SK-N-SH treated with all-trans-retinoic acid at 6 μM for 48 hours (cell line): ENCODE results near the gene LYPD6B.

ENCODE experiments used
- ATAC-seq: fragments of 200-7000 bp; cut with Tn5 transposase; 3 replicates; pipeline ENCODE4 v1.9.1; 2020; ENCODE audit warnings: mild to moderate bottlenecking, moderate library complexity
- ARNTL ChIP-seq: fragments of 450-650 bp; formaldehyde crosslinking; IDR thresholded peaks from 2 replicates; pipeline ENCODE4 v1.5.0; 2020; ENCODE audit warnings: low read depth, mild to moderate bottlenecking, moderate library complexity, borderline replicate concordance
- CREB5 ChIP-seq: fragments of 250-450 bp; sonication (Bioruptor Pico); IDR thresholded peaks from 2 replicates; pipeline ENCODE4 v1.5.1; 2020; ENCODE audit warnings: low read depth, mild to moderate bottlenecking, moderate library complexity
- CSDC2 ChIP-seq: fragments of 250-450 bp; sonication (Bioruptor Pico); IDR thresholded peaks from 2 replicates; pipeline ENCODE4 v1.5.0; 2020; ENCODE audit warnings: mild to moderate bottlenecking, moderate library complexity
- CSRNP3 ChIP-seq: fragments of 250-450 bp; sonication (Bioruptor Pico); IDR thresholded peaks from 2 replicates; pipeline ENCODE4 v1.5.1; 2021; ENCODE audit warnings: mild to moderate bottlenecking, moderate library complexity
- ESRRG ChIP-seq: fragments of 250-450 bp; sonication (Bioruptor Pico); IDR thresholded peaks from 2 replicates; pipeline ENCODE4 v1.6.1; 2021; ENCODE audit warnings: mild to moderate bottlenecking
- GLIS3 ChIP-seq: fragments of 250-450 bp; sonication (Bioruptor Pico); IDR thresholded peaks from 2 replicates; pipeline ENCODE4 v1.5.0; 2020; ENCODE audit warnings: mild to moderate bottlenecking, moderate library complexity
- OSR1 ChIP-seq: fragments of 250-450 bp; sonication (Bioruptor Pico); IDR thresholded peaks from 2 replicates; pipeline ENCODE4 v1.8.0; 2022; ENCODE audit warnings: moderate library complexity, mild to moderate bottlenecking, inconsistent platforms
- PATZ1 ChIP-seq: fragments of 250-450 bp; sonication (Bioruptor Pico); IDR thresholded peaks from 2 replicates; pipeline ENCODE4 v1.8.0; 2020; ENCODE audit warnings: mild to moderate bottlenecking, moderate library complexity, borderline replicate concordance
- POU6F1 ChIP-seq: fragments of 250-450 bp; sonication (Bioruptor Pico); IDR thresholded peaks from 2 replicates; pipeline ENCODE4 v1.8.0; 2021; ENCODE audit warnings: low read depth, mild to moderate bottlenecking, moderate library complexity, borderline replicate concordance
- RARB ChIP-seq: fragments of 250-450 bp; sonication (Bioruptor Pico); IDR thresholded peaks from 2 replicates; pipeline ENCODE4 v1.8.0; 2021; ENCODE audit warnings: mild to moderate bottlenecking, moderate library complexity
- SNAI2 ChIP-seq: fragments of 250-450 bp; sonication (Bioruptor Pico); IDR thresholded peaks from 2 replicates; pipeline ENCODE4 v1.5.0; 2020; ENCODE audit warnings: mild to moderate bottlenecking, moderate library complexity
- TCF4 ChIP-seq: fragments of 250-450 bp; sonication (Bioruptor Pico); IDR thresholded peaks from 2 replicates; pipeline ENCODE4 v1.8.0; 2021; ENCODE audit warnings: mild to moderate bottlenecking, moderate library complexity, borderline replicate concordance
- TOX ChIP-seq: fragments of 250-450 bp; sonication (Bioruptor Pico); IDR thresholded peaks from 2 replicates; pipeline ENCODE4 v1.8.0; 2021; ENCODE audit warnings: mild to moderate bottlenecking, moderate library complexity, borderline replicate concordance
- TSHZ2 ChIP-seq: fragments of 250-450 bp; sonication (Bioruptor Pico); IDR thresholded peaks from 2 replicates; pipeline ENCODE4 v1.5.0; 2020; ENCODE audit warnings: mild to moderate bottlenecking, moderate library complexity
- ZC3H10 ChIP-seq: fragments of 250-450 bp; sonication (Bioruptor Pico); IDR thresholded peaks from 2 replicates; pipeline ENCODE4 v1.5.1; 2021; ENCODE audit warnings: mild to moderate bottlenecking, moderate library complexity
- ZFP3 ChIP-seq: fragments of 250-450 bp; sonication (Bioruptor Pico); IDR thresholded peaks from 2 replicates; pipeline ENCODE4 v1.5.0; 2020; ENCODE audit warnings: mild to moderate bottlenecking, moderate library complexity
- ZFP30 ChIP-seq: fragments of 450-650 bp; formaldehyde crosslinking; IDR thresholded peaks from 2 replicates; pipeline ENCODE4 v1.5.0; 2022; ENCODE audit warnings: mild to moderate bottlenecking, moderate library complexity
- ZNF70 ChIP-seq: fragments of 450-650 bp; formaldehyde crosslinking; IDR thresholded peaks from 2 replicates; pipeline ENCODE4 v1.5.0; 2020; ENCODE audit warnings: mild to moderate bottlenecking, moderate library complexity
- ZNF8 ChIP-seq: fragments of 450-650 bp; formaldehyde crosslinking; IDR thresholded peaks from 2 replicates; pipeline ENCODE4 v1.5.0; 2020; ENCODE audit warnings: mild to moderate bottlenecking, moderate library complexity

Gene LYPD6B

GRCh38 chr2:148999451-148999921, 39.0 kb upstream of the LYPD6B start:
- no peak; the same call in 2 of the 3 replicates for ATAC-seq
- TF ChIP-seq ARNTL (CRISPR knock-in tag): no peak
- no peak for TF ChIP-seq CSDC2
- TF ChIP-seq ZFP3 (CRISPR knock-in tag): no peak
- TF ChIP-seq TSHZ2 (CRISPR knock-in tag): no peak
- TF ChIP-seq GLIS3 (CRISPR knock-in tag): no peak
- TF ChIP-seq CREB5 (CRISPR knock-in tag): no peak
- no peak for TF ChIP-seq OSR1 (CRISPR knock-in tag)
- TF ChIP-seq ESRRG: no peak
- TF ChIP-seq ZC3H10 (CRISPR knock-in tag): no peak
- TF ChIP-seq RARB (CRISPR knock-in tag): no peak
- no peak for TF ChIP-seq SNAI2 (CRISPR knock-in tag)
- no peak for TF ChIP-seq POU6F1
- TF ChIP-seq ZFP30: no peak

- TF ChIP-seq GLIS3 (CRISPR knock-in tag): no peak
- TF ChIP-seq CSDC2: no peak
- ATAC-seq: peak; percentile 62
Observed at GRCh38 chr2:149000158-149000938, 38.2 kb upstream of the LYPD6B start.

GRCh38 chr2:149001496-149001895, 37.0 kb upstream of the LYPD6B start:
- no peak for ATAC-seq
- no peak for TF ChIP-seq CSDC2
- TF ChIP-seq TCF4 (CRISPR knock-in tag): no peak
- TF ChIP-seq OSR1 (CRISPR knock-in tag): no peak
- no peak for TF ChIP-seq ZFP30
- no peak for TF ChIP-seq ESRRG
- no peak for TF ChIP-seq ZC3H10 (CRISPR knock-in tag)
- no peak for TF ChIP-seq ZNF70 (CRISPR knock-in tag)
- TF ChIP-seq GLIS3 (CRISPR knock-in tag): no peak
- no peak for TF ChIP-seq ZFP3 (CRISPR knock-in tag)
- TF ChIP-seq TSHZ2 (CRISPR knock-in tag): no peak
- TF ChIP-seq ZNF8 (CRISPR knock-in tag): no peak
- TF ChIP-seq PATZ1 (CRISPR knock-in tag): no peak
- no peak for TF ChIP-seq TOX (CRISPR knock-in tag)
- no peak for TF ChIP-seq SNAI2 (CRISPR knock-in tag)
- TF ChIP-seq ARNTL (CRISPR knock-in tag): no peak
- TF ChIP-seq POU6F1: no peak
- TF ChIP-seq CSRNP3 (CRISPR knock-in tag): no peak
